Esophagus muscularis mucosa (tissue), 4 donors: ENCODE data around the gene IQCE. TPM values are rescaled to one million over a fixed set of nuclear protein-coding genes. Genes with fewer than 3 reads are reported as not detected.

Source experiments
- DNase-seq: peaks from one replicate; pipeline ENCODE4 v3.0.0-alpha.2; 2017; ENCODE audit errors: extremely low spot score
- H3K27ac ChIP-seq, 4 donors: fragments of 200-600 bp; sonication (generic); replicated peaks in 1 of 4; 1 replicate in 3 of 4; 2 replicates in 1 of 4; pipeline ENCODE4 v1.5.1; 2016 to 2019; ENCODE audit warnings: mild to moderate bottlenecking in 1 of 4
- H3K27me3 ChIP-seq, 4 donors: fragments of 200-600 bp; sonication (generic); one replicate each; pipeline versions ENCODE4 v1.5.1 to v1.6.0; 2016 to 2019
- H3K36me3 ChIP-seq, 4 donors: fragments of 200-600 bp; sonication (generic); one replicate each; pipeline ENCODE4 v1.5.1; 2016 to 2019
- H3K4me1 ChIP-seq, 4 donors: fragments of 200-600 bp; sonication (generic); one replicate each; pipeline ENCODE4 v1.5.1; 2016 to 2019
- H3K4me3 ChIP-seq, 4 donors: fragments of 200-600 bp; sonication (generic); 1 replicate in 2 of 4; 2 replicates in 2 of 4; pipeline ENCODE4 v1.5.1; 2016 to 2019; ENCODE audit warnings: mild to moderate bottlenecking in 4 of 4, moderate library complexity in 1 of 4
- H3K9me3 ChIP-seq, 4 donors: fragments of 200-600 bp; sonication (generic); 1 replicate in 3 of 4; 2 replicates in 1 of 4; pipeline ENCODE4 v1.5.1; 2016 to 2019
- CTCF ChIP-seq, 3 experiments: fragments of 200-600 bp in 2 of 3; fragments of 450-650 bp in 1 of 3; sonication (generic) in 2 of 3; IDR thresholded peaks; one replicate each; pipeline ENCODE4 v1.5.1; 2017 to 2019; ENCODE audit warnings: antibody characterized with exemption in 3 of 3, mild to moderate bottlenecking in 2 of 3, moderate library complexity in 1 of 3
- EP300 ChIP-seq: sonication (generic); formaldehyde crosslinking; IDR thresholded peaks from one replicate; pipeline ENCODE4 v1.6.1; 2017; ENCODE audit warnings: antibody characterized with exemption
- POLR2A ChIP-seq: fragments of 450-650 bp; IDR thresholded peaks from one replicate; pipeline ENCODE4 v1.6.1; 2017; ENCODE audit warnings: antibody characterized with exemption, moderate library complexity, mild to moderate bottlenecking, low read depth
- POLR2AphosphoS5 ChIP-seq, 2 donors: sonication (generic); formaldehyde crosslinking; IDR thresholded peaks; one replicate each; pipeline ENCODE4 v1.6.1; 2017; ENCODE audit warnings: antibody characterized with exemption in 2 of 2
- WGBS: methylation state at CpG from one replicate; pipeline ENCODE4 v1.1.5; 2018; 5-methylcytosine and 5-hydroxymethylcytosine counted together
- intact Hi-C: fragments of 100-400 bp; cut with DNase I; formaldehyde crosslinking; loops from one replicate; pipeline ENCODE4 v1.15.1; 2023
- total RNA-seq, 4 donors: library from RNA; depleted of rRNA; stranded (reverse); fragments of >200 nt; gene quantifications; one replicate each; pipeline versions ENCODE4 v1.1.0 to v1.2.1, GENCODE V29; 2016

The IQCE gene
- total RNA-seq, 4 donors from 2014 or later: 13.0 to 22.4 (median 18.0) TPM

DNA sequence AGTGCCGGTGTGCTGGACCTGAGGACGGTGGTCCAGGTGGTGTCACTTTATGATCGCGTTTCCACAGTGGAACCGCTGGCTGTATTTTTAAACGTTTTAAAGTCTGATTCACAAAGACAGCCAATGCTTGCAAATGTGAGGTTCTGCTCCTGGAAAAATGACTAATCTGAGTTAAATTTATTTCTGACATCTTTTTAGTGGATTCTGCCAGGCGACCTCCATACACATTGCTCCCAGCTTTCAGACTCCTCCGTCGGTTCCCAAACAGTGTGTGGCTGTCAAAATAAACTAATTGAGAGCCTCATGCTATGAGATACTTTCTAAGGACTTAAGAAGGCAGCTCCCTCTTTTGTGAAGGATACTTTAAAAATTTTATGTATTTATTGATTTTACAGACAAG, 60.3 kb downstream of the IQCE start:
- H3K36me3 ChIP-seq: no peaks in the 10 kb centered on the region
- peak overlapping the region in 1 of 4 donors; percentile 7 for H3K27ac ChIP-seq
- DNase-seq: no peak
- no peaks in the 10 kb centered on the region for H3K9me3 ChIP-seq
- WGBS: 56% methylated on average over 9 of the region's 9 CpGs
- intact Hi-C loops: no loop called here
- TF ChIP-seq POLR2AphosphoS5 (IDR thresholded peaks at IDR 0.05) (no peak), POLR2A (no peak)
- peaks cover 58 to 74% (median 67%) of the 10 kb centered on the region in 4 donors for H3K4me1 ChIP-seq
- H3K4me3 ChIP-seq: peak overlapping the region in 2 of 4 donors; percentile 16 to 19
- no peaks in the 10 kb centered on the region for H3K27me3 ChIP-seq

DNA sequence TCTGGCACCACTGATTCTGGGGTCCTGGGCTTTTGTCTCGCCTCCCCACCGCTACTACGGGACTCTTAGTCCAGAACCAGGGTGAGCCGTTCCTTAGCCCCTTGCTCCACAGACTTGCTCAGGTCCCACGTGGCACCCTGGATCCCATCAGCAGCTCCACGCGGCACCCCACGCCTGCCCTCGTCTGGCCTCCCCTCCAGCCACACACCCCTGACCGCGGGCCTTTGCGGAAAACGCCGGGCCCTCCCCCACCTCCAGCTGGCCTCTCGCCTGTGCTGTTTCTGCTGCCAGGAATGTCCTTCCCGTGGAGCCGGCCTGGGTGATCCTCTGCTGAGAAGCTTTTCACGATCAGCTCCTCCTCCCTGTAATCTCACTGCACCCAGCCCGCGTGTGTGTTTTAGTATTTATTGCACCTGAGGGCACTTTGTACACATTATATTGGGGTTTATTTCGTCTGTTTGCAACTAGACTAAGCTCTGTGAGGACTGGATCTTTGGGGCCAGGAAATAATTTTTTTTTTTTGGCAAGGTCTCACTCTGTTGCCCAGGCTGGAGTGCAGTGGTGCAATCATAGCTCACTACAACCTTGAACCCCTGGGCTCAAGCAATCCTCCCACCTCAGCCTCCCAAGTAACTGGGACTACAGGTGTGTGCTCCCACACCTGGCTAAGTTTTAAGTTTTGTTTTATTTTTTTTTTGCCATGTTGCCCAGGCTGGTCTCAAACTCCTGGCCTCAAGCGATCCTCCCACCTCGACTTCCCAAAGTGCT, 62.5 kb downstream of the IQCE start:
- no peak for DNase-seq
- H3K9me3 ChIP-seq: no peaks in the 10 kb centered on the region
- H3K4me1 ChIP-seq: peaks cover 50 to 66% (median 58%) of the 10 kb centered on the region in 4 donors
- intact Hi-C loops: no loop called here
- H3K27me3 ChIP-seq: no peaks in the 10 kb centered on the region
- WGBS: 26% methylated on average over 23 of the region's 23 CpGs
- no peak overlapping the region for H3K4me3 ChIP-seq
- H3K36me3 ChIP-seq: no peaks in the 10 kb centered on the region
- H3K27ac ChIP-seq: peak overlapping the region in 1 of 4 donors; percentile 42
- TF ChIP-seq POLR2A: no peak
- peak; percentile 23 to 33 for TF ChIP-seq POLR2AphosphoS5 (IDR thresholded peaks at IDR 0.05)

- Histone ChIP-seq H3K4me3 (no peak overlapping the region), H3K27me3 (no peaks in the 10 kb centered on the region), H3K36me3 (no peaks in the 10 kb centered on the region), H3K4me1 (peaks cover 49 to 66% (median 61%) of the 10 kb centered on the region in 4 donors), H3K27ac (no peak overlapping the region), H3K9me3 (no peaks in the 10 kb centered on the region)
- TF ChIP-seq EP300 (no peak), CTCF (IDR thresholded peaks at IDR 0.05) (no peak), POLR2AphosphoS5 (IDR thresholded peaks at IDR 0.05) (no peak), POLR2A (no peak)
- 46% methylated on average over 12 of the region's 12 CpGs for WGBS
- DNase-seq: no peak
- intact Hi-C loops: no loop called here
These were observed 63.3 kb downstream of the IQCE start for GRCh38 chr7:2621948-2622640.

DNA sequence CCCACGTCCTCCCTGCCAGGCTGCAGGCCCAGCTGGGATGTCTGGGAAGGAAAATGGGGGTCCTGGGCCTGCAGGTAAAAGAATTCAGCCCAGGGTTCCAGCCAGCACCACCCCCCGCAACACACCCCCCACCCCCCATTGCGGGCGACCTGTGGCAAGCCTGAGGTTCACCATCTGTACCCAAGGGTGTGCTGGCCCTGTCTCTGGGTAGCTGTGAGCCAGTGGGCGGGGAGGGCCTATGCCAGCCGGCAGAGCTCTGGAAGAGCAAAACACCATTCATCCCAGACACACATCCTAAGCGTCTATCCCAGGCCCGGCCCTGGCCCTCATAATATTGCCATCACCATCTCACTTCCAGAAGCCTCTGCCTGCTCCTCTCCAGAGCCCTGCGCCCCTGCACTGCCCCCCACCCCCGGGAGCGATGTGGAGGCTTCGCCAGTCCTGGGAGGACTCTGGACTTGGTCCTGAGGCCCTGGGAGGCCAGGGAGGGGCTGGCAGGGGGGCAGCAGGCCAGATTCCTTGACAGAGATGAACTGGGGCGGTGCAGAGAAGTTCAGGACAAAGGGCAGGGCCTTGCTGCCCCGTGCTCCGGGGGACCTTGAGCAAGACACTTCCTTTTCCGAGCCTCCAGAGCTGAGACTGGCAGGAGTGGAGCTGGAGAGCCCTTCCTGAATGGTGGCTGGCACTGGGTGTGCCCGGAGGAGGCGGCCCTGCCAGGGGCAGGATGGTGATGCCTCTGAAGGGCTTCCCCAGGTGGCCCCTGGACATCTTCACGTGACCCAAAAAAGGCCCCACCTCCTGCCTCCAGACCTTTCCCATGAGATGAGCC, 64.3 kb downstream of the IQCE start:
- 78% methylated on average over 13 of the region's 19 CpGs for WGBS
- Histone ChIP-seq H3K9me3 (no peaks in the 10 kb centered on the region), H3K36me3 (no peaks in the 10 kb centered on the region), H3K27ac (no peak overlapping the region), H3K4me3 (no peak overlapping the region), H3K4me1 (peaks cover 43 to 66% (median 59%) of the 10 kb centered on the region in 4 donors), H3K27me3 (no peaks in the 10 kb centered on the region)
- DNase-seq: no peak
- intact Hi-C loops: no loop called here
- no peak for TF ChIP-seq POLR2A
- no peak for TF ChIP-seq EP300
- no peak for TF ChIP-seq CTCF (IDR thresholded peaks at IDR 0.05)
- TF ChIP-seq POLR2AphosphoS5 (IDR thresholded peaks at IDR 0.05): no peak

GRCh38 chr7:2623698-2624014, 64.9 kb downstream of the IQCE start:
- H3K36me3 ChIP-seq: no peaks in the 10 kb centered on the region
- H3K9me3 ChIP-seq: no peaks in the 10 kb centered on the region
- 99% methylated on average over 8 of the region's 10 CpGs for WGBS
- intact Hi-C loops: no loop called here
- no peak overlapping the region for H3K27ac ChIP-seq
- peaks cover 37 to 62% (median 54%) of the 10 kb centered on the region in 4 donors for H3K4me1 ChIP-seq
- no peak for DNase-seq
- no peak for TF ChIP-seq POLR2AphosphoS5 (IDR thresholded peaks at IDR 0.05)
- TF ChIP-seq CTCF (IDR thresholded peaks at IDR 0.05): no peak
- H3K27me3 ChIP-seq: no peaks in the 10 kb centered on the region
- H3K4me3 ChIP-seq: no peak overlapping the region
